HepG2 (cell line): Measurements from ENCODE around the gene CAPSL. TPM values are rescaled to one million over a fixed set of nuclear protein-coding genes. Genes with fewer than 3 reads are reported as not detected.

Experiments used
- ATAC-seq: fragments of 200-7000 bp; cut with Tn5 transposase; 3 replicates; pipeline ENCODE4 v1.9.1; 2020; ENCODE audit warnings: mild to moderate bottlenecking, moderate library complexity
- BruUV-seq: library from RNA; stranded (reverse); fragments of 400-500 nt; replicated peaks from 2 replicates; lab custom pipeline; 2021; lab: Mats Ljungman, UMichigan
- CTCF ChIA-PET: fragments of 300-600 bp; formaldehyde crosslinking; extraction: SDS; loops from one replicate; lab custom pipeline; 2021; ENCODE audit warnings: low total read pairs, inconsistent platforms, low intra/inter-chr PET ratio; lab: Yijun Ruan, JAX
- POLR2A ChIA-PET: fragments of 350-600 bp; sonication (Branson Sonifier 250); formaldehyde crosslinking; loops from one replicate; lab custom pipeline; 2020; ENCODE audit warnings: antibody characterized with exemption, inconsistent platforms; lab: Yijun Ruan, JAX
- DNase-seq: peaks from one replicate; pipeline ENCODE4 v3.0.0-alpha.2; 2015; ENCODE audit warnings: low spot score
- FAIRE-seq: peaks from 3 replicates; lab custom pipeline; 2011; peaks lifted over from hg19 to GRCh38; lab: Jason Lieb, UNC
- H2AFZ ChIP-seq: one replicate; pipeline ENCODE4 v1.6.1; 2011; ENCODE audit warnings: low read length, inconsistent platforms
- H3K27ac ChIP-seq: fragments of 300-600 bp; 3 replicates; pipeline ENCODE4 v1.8.0; 2011; ENCODE audit warnings: mixed run types, mild to moderate bottlenecking, mixed read lengths, low read length, inconsistent platforms; ENCODE audit not compliant: insufficient read depth; ENCODE audit errors: extremely low read length
- H3K27me3 ChIP-seq, 2 experiments: fragments of 200-600 bp in 1 of 2; 2 replicates in 1 of 2; 3 replicates in 1 of 2; pipeline versions ENCODE4 v1.6.0 to v1.8.0; 2011; ENCODE audit warnings: low read length in 2 of 2, mild to moderate bottlenecking in 2 of 2, moderate library complexity in 2 of 2, inconsistent platforms in 1 of 2; ENCODE audit not compliant: insufficient read depth in 2 of 2, control insufficient read depth in 1 of 2
- H3K36me3 ChIP-seq, 2 experiments: fragments of 200-600 bp in 1 of 2; replicated peaks in 1 of 2; 2 replicates in 1 of 2; 3 replicates in 1 of 2; pipeline versions ENCODE4 v1.5.1 to v1.8.0; 2011; ENCODE audit warnings: low read length in 2 of 2, inconsistent platforms in 1 of 2; ENCODE audit not compliant: insufficient read depth in 2 of 2, control insufficient read depth in 1 of 2
- H3K4me1 ChIP-seq: 2 replicates; pipeline ENCODE4 v1.5.1; 2012; ENCODE audit warnings: low read length, inconsistent platforms; ENCODE audit not compliant: insufficient read depth
- H3K4me2 ChIP-seq: 2 replicates; pipeline ENCODE4 v1.6.0; 2011; ENCODE audit warnings: low read depth, low read length, inconsistent platforms
- H3K4me3 ChIP-seq, 3 experiments: fragments of 200-600 bp in 1 of 3; sonication (generic), shearing (Covaris generic) in 1 of 3; replicated peaks in 1 of 3; 2 replicates each; pipeline ENCODE4 v1.5.1; 2011 to 2016; ENCODE audit warnings: low read length in 3 of 3, inconsistent platforms in 2 of 3, low read depth in 2 of 3, mild to moderate bottlenecking in 2 of 3, control low read depth in 1 of 3, mixed read lengths in 1 of 3; ENCODE audit not compliant: insufficient read depth in 1 of 3
- H3K79me2 ChIP-seq: one replicate; pipeline ENCODE4 v1.6.1; 2011; ENCODE audit warnings: low read length, inconsistent platforms; ENCODE audit not compliant: insufficient read depth
- H3K9ac ChIP-seq: 2 replicates; pipeline ENCODE4 v1.6.0; 2011; ENCODE audit warnings: mild to moderate bottlenecking, low read depth, low read length, inconsistent platforms; ENCODE audit not compliant: insufficient read depth
- H3K9me3 ChIP-seq: 2 replicates; pipeline ENCODE4 v1.5.1; 2012; ENCODE audit warnings: mild to moderate bottlenecking, low read length
- H4K20me1 ChIP-seq: 2 replicates; pipeline ENCODE4 v1.6.0; 2011; ENCODE audit warnings: inconsistent platforms, mild to moderate bottlenecking, low read length, moderate library complexity; ENCODE audit not compliant: insufficient read depth
- RFX5 ChIP-seq: IDR thresholded peaks from 2 replicates; pipeline ENCODE4 v1.6.1; 2011; ENCODE audit warnings: low read depth, low read length, improper control_type of control experiment
- ZFX ChIP-seq: sonication (generic); formaldehyde crosslinking; IDR thresholded peaks from 2 replicates; pipeline ENCODE4 v1.4.0; 2020; ENCODE audit warnings: mild to moderate bottlenecking, low read depth, missing genetic modification reagents, moderate library complexity
- ZNF296 ChIP-seq: sonication (generic); formaldehyde crosslinking; conservative IDR thresholded peaks from 2 replicates; pipeline ENCODE4 v1.5.0; 2020; ENCODE audit warnings: mild to moderate bottlenecking, missing genetic modification reagents
- ZNF350 ChIP-seq: sonication (generic); formaldehyde crosslinking; IDR thresholded peaks from 2 replicates; pipeline ENCODE4 v1.4.0; 2020; ENCODE audit warnings: mild to moderate bottlenecking, low read depth, missing genetic modification reagents, borderline replicate concordance
- ZNF761 ChIP-seq: sonication (generic); formaldehyde crosslinking; conservative IDR thresholded peaks from 2 replicates; pipeline ENCODE4 v1.4.0; 2020; ENCODE audit warnings: mild to moderate bottlenecking, missing genetic modification reagents
- ZNF788 ChIP-seq: sonication (generic); formaldehyde crosslinking; IDR thresholded peaks from 2 replicates; pipeline ENCODE4 v1.5.0; 2020; ENCODE audit warnings: mild to moderate bottlenecking, missing genetic modification reagents, borderline replicate concordance
- ZNF816 ChIP-seq: sonication (generic); formaldehyde crosslinking; IDR thresholded peaks from 2 replicates; pipeline ENCODE4 v1.8.0; 2022; ENCODE audit warnings: missing genetic modification reagents, mild to moderate bottlenecking, borderline replicate concordance
- ZNF891 ChIP-seq: sonication (generic); formaldehyde crosslinking; IDR thresholded peaks from 2 replicates; pipeline ENCODE4 v1.5.0; 2020; ENCODE audit warnings: mild to moderate bottlenecking, missing genetic modification reagents
- in situ Hi-C: cut with HindIII; loops from 2 replicates; pipeline ENCODE4 v1.10.0; 2017; ENCODE audit warnings: low pct_unique_long_range_greater_than_20kb; ENCODE audit not compliant: extremely low pct_ligation_motif_present
- intact Hi-C: fragments of 100-400 bp; cut with micrococcal nuclease; formaldehyde crosslinking; loops from one replicate; pipeline ENCODE4 v1.10.0; 2022; ENCODE audit not compliant: unreplicated experiment
- polyA plus RNA-seq, 8 experiments: library from polyadenylated mRNA; depleted of rRNA in 3 of 8; stranded (reverse) in 7 of 8; unstranded in 1 of 8; fragments of >200 nt; fragmentation: Illumina TruSeq in 4 of 8; extraction: Trizol in 4 of 8; gene quantifications; 2 replicates each; pipeline versions ENCODE4 v1.2.1 to v1.2.3, GENCODE V29; 2011 to 2016; ENCODE audit warnings: low read depth in 4 of 8, missing spikeins in 1 of 8, mixed read lengths in 1 of 8; ENCODE audit not compliant: insufficient read depth in 1 of 8
- total RNA-seq, 5 experiments: library from RNA; depleted of rRNA; stranded (reverse); fragments of >200 nt; fragmentation: Illumina TruSeq; extraction: Trizol; gene quantifications; 2 replicates each; pipeline ENCODE4 v1.2.3, GENCODE V29; 2016; ENCODE audit warnings: low read depth in 1 of 5
- TF ChIP-seq, protein P1 (sequence below): sonication (generic); formaldehyde crosslinking; IDR thresholded peaks from 2 replicates; pipeline ENCODE4 v1.5.0; 2020; ENCODE audit warnings: missing genetic modification reagents, mild to moderate bottlenecking, borderline replicate concordance
- TF ChIP-seq, protein P2 (sequence below): sonication (generic); formaldehyde crosslinking; IDR thresholded peaks from 2 replicates; pipeline ENCODE4 v1.4.0; 2020; ENCODE audit warnings: missing genetic modification reagents
- TF ChIP-seq, protein P3 (sequence below): IDR thresholded peaks from 2 replicates; pipeline ENCODE4 v1.6.1; 2016; ENCODE audit warnings: low read depth, control low read depth
- TF ChIP-seq, protein P4 (sequence below): IDR thresholded peaks from 2 replicates; pipeline ENCODE4 v1.6.1; 2016; ENCODE audit warnings: missing compliant biosample characterization, missing genetic modification reagents, borderline replicate concordance
- TF ChIP-seq, protein P5 (sequence below): sonication (generic); formaldehyde crosslinking; IDR thresholded peaks from 2 replicates; pipeline ENCODE4 v1.8.1; 2022; ENCODE audit warnings: low read depth, mild to moderate bottlenecking, missing genetic modification reagents

Gene CAPSL
- total and polyA plus RNA-seq, 2 of the 13 experiments (the other 11 are each of a cell fraction or from before 2014, with no cell fraction given): not detected

DNA sequence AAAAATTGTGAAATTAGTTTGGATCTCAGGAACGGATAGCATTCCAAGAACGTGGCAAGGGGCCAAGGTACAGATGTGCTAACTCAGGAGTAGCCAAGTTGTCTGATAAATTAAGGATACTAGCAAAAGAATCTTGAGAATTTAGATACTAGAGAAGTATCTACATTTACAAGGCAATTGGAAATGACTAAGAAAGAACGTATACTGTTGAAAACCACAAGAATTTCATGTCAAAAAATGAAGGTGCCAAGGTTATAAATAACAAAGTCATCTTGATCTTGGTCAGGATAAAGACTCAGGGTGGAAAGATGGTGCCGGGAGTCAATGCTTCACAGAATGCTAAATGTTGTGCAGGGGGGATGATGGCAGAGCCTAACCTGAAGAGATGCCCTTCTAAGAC, 19.2 kb downstream of the CAPSL start (continued):
- TF ChIP-seq, protein P1, sequence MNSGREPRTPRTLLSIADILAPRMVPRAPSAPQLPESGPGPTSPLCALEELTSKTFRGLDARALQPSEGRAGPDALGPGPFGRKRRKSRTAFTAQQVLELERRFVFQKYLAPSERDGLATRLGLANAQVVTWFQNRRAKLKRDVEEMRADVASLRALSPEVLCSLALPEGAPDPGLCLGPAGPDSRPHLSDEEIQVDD (CRISPR knock-in tag): no peak

DNA sequence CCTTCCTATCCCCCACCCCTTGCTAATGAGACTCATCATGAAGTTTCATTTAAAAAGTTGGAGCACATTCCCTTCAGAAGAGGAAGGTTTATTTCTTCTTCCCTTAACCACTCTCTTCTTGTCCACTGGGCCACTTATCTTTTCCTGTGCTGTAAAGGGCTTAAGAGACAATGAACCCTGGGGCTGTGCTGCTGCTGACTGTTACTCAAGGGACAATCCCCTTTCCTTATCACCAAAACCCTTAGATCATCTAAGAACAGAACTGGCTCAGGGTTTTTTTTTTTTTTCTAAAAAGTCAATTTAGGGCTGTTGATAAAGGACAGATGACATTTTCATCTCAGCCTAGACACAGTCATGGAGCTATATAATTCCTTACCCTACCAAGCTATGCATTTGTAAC, 29.6 kb downstream of the CAPSL start:
- no peak for FAIRE-seq
- CTCF ChIA-PET: no interaction called here
- TF ChIP-seq, protein P2, sequence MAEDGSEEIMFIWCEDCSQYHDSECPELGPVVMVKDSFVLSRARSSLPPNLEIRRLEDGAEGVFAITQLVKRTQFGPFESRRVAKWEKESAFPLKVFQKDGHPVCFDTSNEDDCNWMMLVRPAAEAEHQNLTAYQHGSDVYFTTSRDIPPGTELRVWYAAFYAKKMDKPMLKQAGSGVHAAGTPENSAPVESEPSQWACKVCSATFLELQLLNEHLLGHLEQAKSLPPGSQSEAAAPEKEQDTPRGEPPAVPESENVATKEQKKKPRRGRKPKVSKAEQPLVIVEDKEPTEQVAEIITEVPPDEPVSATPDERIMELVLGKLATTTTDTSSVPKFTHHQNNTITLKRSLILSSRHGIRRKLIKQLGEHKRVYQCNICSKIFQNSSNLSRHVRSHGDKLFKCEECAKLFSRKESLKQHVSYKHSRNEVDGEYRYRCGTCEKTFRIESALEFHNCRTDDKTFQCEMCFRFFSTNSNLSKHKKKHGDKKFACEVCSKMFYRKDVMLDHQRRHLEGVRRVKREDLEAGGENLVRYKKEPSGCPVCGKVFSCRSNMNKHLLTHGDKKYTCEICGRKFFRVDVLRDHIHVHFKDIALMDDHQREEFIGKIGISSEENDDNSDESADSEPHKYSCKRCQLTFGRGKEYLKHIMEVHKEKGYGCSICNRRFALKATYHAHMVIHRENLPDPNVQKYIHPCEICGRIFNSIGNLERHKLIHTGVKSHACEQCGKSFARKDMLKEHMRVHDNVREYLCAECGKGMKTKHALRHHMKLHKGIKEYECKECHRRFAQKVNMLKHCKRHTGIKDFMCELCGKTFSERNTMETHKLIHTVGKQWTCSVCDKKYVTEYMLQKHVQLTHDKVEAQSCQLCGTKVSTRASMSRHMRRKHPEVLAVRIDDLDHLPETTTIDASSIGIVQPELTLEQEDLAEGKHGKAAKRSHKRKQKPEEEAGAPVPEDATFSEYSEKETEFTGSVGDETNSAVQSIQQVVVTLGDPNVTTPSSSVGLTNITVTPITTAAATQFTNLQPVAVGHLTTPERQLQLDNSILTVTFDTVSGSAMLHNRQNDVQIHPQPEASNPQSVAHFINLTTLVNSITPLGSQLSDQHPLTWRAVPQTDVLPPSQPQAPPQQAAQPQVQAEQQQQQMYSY (CRISPR knock-in tag): no peak
- no peak for TF ChIP-seq ZNF788 (CRISPR knock-in tag)
- TF ChIP-seq RFX5: no peak
- TF ChIP-seq ZNF296 (CRISPR knock-in tag): no peak
- TF ChIP-seq ZNF816: no peak
- TF ChIP-seq, protein P3, sequence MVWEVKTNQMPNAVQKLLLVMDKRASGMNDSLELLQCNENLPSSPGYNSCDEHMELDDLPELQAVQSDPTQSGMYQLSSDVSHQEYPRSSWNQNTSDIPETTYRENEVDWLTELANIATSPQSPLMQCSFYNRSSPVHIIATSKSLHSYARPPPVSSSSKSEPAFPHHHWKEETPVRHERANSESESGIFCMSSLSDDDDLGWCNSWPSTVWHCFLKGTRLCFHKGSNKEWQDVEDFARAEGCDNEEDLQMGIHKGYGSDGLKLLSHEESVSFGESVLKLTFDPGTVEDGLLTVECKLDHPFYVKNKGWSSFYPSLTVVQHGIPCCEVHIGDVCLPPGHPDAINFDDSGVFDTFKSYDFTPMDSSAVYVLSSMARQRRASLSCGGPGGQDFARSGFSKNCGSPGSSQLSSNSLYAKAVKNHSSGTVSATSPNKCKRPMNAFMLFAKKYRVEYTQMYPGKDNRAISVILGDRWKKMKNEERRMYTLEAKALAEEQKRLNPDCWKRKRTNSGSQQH: no peak
- no peak for TF ChIP-seq ZFX (CRISPR knock-in tag)
- TF ChIP-seq, protein P4, sequence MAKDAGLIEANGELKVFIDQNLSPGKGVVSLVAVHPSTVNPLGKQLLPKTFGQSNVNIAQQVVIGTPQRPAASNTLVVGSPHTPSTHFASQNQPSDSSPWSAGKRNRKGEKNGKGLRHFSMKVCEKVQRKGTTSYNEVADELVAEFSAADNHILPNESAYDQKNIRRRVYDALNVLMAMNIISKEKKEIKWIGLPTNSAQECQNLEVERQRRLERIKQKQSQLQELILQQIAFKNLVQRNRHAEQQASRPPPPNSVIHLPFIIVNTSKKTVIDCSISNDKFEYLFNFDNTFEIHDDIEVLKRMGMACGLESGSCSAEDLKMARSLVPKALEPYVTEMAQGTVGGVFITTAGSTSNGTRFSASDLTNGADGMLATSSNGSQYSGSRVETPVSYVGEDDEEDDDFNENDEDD (CRISPR knock-in tag): no peak
- TF ChIP-seq, protein P5, sequence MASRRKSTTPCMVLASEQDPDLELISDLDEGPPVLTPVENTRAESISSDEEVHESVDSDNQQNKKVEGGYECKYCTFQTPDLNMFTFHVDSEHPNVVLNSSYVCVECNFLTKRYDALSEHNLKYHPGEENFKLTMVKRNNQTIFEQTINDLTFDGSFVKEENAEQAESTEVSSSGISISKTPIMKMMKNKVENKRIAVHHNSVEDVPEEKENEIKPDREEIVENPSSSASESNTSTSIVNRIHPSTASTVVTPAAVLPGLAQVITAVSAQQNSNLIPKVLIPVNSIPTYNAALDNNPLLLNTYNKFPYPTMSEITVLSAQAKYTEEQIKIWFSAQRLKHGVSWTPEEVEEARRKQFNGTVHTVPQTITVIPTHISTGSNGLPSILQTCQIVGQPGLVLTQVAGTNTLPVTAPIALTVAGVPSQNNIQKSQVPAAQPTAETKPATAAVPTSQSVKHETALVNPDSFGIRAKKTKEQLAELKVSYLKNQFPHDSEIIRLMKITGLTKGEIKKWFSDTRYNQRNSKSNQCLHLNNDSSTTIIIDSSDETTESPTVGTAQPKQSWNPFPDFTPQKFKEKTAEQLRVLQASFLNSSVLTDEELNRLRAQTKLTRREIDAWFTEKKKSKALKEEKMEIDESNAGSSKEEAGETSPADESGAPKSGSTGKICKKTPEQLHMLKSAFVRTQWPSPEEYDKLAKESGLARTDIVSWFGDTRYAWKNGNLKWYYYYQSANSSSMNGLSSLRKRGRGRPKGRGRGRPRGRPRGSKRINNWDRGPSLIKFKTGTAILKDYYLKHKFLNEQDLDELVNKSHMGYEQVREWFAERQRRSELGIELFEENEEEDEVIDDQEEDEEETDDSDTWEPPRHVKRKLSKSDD (CRISPR knock-in tag): no peak
- TF ChIP-seq ZNF761 (CRISPR knock-in tag): no peak
- no peak for TF ChIP-seq ZNF350 (CRISPR knock-in tag)
- no peak for TF ChIP-seq ZNF891 (CRISPR knock-in tag)

More for the DNA sequence above, 29.6 kb downstream of the CAPSL start:
- DNase-seq (no peak), ATAC-seq (no peak)
- Histone ChIP-seq H3K4me2 (no peak overlapping the region), H2AFZ (no peak overlapping the region), H3K4me3 (no peak overlapping the region), H3K79me2 (no peaks in the 10 kb centered on the region), H4K20me1 (no peaks in the 10 kb centered on the region), H3K27me3 (no peaks in the 10 kb centered on the region), H3K36me3 (no peaks in the 10 kb centered on the region), H3K9me3 (no peaks in the 10 kb centered on the region), H3K9ac (no peak overlapping the region), H3K27ac (no peak overlapping the region), H3K4me1 (no peaks in the 10 kb centered on the region)
- BruUV-seq: no TSS peak
- POLR2A ChIA-PET: no interaction called here
- intact Hi-C loops: no loop called here
- in situ Hi-C loops: no loop called here
